HG03469 (cell line): Measurements from ENCODE around the gene POMZP3.
"Not testable (repeated sequence)": the region's sequence is repeated elsewhere in the genome, so short reads cannot be mapped to it uniquely, and the experiment has no call there.

Experiments used
- ATAC-seq: cut with Tn5 transposase; IDR thresholded peaks from one replicate; pipeline ENCODE4 v1.9.1; 2021; ENCODE audit warnings: mild to moderate bottlenecking, moderate library complexity, moderate number of reproducible peaks; ENCODE audit not compliant: unreplicated experiment

POMZP3 gene

GRCh38 chr7:76591033-76591432 is 36.0 kb downstream of the POMZP3 start:
- ATAC-seq: not testable (repeated sequence)

GRCh38 chr7:76588586-76588985 is 38.5 kb downstream of the POMZP3 start:
- ATAC-seq: not testable (repeated sequence)

GRCh38 chr7:76586585-76587315 is 40.3 kb downstream of the POMZP3 start:
- not testable (repeated sequence) for ATAC-seq

- ATAC-seq: not testable (repeated sequence)
Measured at GRCh38 chr7:76583636-76584281, 43.3 kb downstream of the POMZP3 start.

GRCh38 chr7:76582848-76583631 is 44.0 kb downstream of the POMZP3 start:
- not testable (repeated sequence) for ATAC-seq

GRCh38 chr7:76575919-76576655 is 51.0 kb downstream of the POMZP3 start:
- not testable (repeated sequence) for ATAC-seq

GRCh38 chr7:76575431-76575830 is 51.6 kb downstream of the POMZP3 start:
- not testable (repeated sequence) for ATAC-seq

GRCh38 chr7:76572296-76572695 is 54.8 kb downstream of the POMZP3 start:
- not testable (repeated sequence) for ATAC-seq

- ATAC-seq: not testable (repeated sequence)
Measured at GRCh38 chr7:76570324-76570775, 56.7 kb downstream of the POMZP3 start.

- not testable (repeated sequence) for ATAC-seq
Measured at GRCh38 chr7:76568742-76569141, 58.3 kb downstream of the POMZP3 start.

- ATAC-seq: not testable (repeated sequence)
Measured at GRCh38 chr7:76567753-76568152, 59.3 kb downstream of the POMZP3 start.

- ATAC-seq: not testable (repeated sequence)
Measured at GRCh38 chr7:76567311-76567710, 59.8 kb downstream of the POMZP3 start.

- not testable (repeated sequence) for ATAC-seq
Measured at GRCh38 chr7:76565001-76565400, 62.1 kb downstream of the POMZP3 start.

- ATAC-seq: not testable (repeated sequence)
Measured at GRCh38 chr7:76561342-76561741, 65.7 kb downstream of the POMZP3 start.

GRCh38 chr7:76560157-76560556 is 66.9 kb downstream of the POMZP3 start:
- ATAC-seq: not testable (repeated sequence)
